NAMALWA (cell line): ENCODE data around the gene RALB.

Source experiments
- DNase-seq: peaks from one replicate; pipeline ENCODE4 v3.0.0-alpha.2; 2015; ENCODE audit warnings: low spot score

The RALB gene

DNA sequence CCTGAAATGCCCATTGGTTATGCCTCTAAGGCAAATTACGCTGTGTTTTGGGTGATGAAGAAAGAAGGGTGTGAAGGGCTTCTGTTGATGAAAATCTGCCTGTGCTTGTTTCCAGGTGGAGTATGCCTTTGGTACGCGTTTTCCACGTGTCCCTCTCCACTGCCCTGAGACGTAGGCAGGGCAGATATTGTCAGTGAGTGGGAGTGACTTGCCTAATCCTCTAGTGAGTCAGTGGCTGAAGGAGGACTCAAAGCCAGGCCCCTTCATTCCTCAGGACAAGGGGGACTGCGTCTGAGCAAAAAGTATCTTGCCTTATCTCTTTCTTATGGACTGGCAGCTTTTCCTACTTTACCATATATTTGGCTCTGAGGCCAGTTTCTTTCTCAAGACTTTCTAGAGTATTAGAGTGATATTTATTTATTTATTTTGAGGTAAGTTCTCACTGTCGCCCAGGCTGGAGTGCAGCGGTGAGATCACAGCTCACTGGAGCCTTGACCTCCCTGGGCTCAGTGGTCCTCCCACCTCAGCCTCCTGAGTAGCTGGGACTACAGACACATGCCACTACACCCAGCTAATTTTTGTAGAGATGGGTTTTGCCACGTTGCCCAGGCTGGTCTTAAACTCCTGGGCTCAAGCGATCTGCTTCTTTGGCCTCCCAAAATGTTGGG is 10.2 kb downstream of the RALB start:
- no peak for DNase-seq

DNA sequence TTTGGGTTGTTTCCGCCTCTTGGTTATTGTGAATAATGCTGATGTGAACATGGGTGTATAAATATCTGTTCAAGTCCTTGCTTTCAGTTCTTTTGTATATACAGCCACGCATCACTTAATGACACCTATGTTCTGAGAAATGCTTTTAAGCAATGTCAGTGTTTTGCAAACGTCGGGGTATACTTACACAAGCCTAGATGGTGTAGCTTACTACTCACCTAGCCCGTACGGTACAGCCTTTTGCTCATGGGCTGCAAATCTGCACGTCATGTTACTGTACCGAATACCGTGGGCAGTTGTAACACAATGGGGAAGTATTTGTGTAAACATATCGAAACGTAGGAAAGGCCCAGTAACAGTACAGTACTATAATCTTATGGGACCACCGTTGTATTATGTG is 12.4 kb downstream of the RALB start:
- DNase-seq = no peak

DNA sequence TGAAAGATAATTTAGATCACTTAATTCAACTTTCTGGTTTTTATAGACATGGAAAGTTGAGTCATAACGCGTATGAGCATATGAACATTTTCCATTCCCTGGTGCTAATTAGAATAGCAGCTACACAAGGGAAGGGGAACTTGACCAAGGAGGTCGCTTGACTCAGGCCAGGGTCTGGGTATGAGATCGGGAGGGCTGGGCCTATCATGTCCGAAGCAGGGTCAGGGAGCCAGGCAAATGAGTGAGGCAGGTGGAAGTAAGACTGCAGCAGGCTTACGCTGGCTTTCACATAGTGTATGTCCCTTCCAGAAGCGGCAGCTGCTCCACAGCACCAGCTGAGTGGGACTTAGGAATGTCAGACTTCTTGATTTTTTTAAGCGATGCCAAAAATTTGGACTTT is 14.7 kb downstream of the RALB start:
- no peak for DNase-seq

DNA sequence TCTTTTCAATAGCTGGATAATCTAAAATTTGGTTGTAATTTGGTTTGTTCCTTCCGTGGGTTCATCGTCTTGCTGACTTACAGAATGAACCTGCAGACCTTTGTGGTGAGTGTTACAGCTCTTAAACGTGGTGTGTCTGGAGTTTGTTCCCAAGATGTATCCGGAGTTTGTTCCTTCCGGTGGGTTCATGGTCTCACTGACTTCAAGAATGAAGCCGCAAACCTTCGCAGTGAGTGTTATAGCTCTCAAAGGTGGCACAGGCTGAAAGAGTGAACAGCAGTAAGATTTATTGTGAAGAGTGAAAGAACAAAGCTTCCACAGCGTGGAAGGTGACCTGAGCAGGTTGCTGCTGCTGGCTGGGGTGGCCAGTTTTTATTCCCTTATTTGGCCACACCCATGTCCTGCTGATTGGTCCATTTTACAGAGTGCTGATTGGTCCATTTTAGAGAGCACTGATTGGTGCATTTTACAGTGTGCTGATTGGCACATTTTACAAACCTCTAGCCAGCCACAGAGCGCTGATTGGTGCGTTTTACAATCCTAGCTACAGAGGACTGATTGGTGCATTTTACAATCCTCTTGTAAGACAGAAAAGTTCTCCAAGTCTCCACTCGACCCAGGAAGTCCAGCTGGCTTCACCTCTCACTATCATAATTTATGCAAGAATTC is 16.6 kb downstream of the RALB start:
- DNase-seq = peak; percentile 51

DNA sequence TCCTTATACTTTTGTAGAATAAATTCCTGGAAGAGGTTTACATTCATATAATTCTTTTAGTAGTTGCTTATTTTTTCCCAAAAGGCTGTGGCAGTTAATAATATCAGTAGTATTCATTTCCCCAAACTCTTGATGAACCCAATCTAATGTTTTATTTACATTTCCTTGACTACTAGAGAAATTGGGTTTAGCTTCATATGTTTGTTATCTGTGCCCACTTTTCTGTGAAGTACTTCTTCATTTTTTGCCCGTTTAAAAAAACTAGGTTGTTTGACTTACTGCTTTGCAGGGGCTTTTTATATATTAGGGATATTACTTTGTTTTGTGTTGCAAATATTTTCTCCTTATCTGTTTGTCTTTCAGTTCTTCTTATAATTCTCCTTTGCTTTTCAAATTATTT is 17.2 kb downstream of the RALB start:
- DNase-seq = no peak

GRCh38 chr2:120271711-120272379 is 19.2 kb downstream of the RALB start:
- DNase-seq = no peak

GRCh38 chr2:120272763-120273481 is 20.3 kb downstream of the RALB start:
- DNase-seq = no peak

DNA sequence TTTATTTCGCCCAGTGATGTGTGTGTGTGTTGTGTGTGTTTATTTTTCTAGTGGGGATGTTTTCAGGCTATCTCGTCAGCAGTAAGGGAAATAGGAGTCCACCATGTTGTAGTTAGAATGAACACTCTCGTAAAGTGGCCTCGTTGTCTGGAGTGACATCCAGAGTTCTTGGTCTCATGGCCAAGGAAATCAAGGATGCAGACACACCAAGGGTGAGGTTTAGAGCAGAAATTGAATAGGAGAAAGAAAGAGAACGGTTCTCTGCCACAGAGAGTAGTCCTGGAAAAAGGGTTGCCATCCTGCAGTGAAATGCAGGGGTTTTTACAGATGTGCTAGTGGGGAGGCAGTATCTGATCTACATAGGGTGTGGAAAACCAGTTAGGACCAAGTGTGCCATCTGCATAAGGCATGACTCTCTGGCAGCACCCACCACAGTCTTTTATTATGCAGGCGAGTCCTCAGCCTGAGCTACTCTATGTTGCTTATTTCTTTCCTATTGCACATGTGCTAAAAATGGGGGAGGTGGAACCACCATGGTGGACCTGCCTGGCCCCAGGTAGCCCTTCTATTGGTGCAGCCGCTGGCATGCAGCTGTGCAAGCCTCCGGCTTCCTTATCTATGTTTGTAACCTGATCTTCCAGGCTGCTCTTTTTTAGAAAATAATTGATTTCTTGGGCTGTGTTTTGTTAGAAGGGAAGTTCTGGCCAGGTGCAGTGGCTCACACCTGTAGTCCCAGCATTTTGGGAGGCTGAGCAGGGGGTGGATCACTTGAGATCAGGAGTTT is 23.2 kb downstream of the RALB start:
- no peak for DNase-seq

DNA sequence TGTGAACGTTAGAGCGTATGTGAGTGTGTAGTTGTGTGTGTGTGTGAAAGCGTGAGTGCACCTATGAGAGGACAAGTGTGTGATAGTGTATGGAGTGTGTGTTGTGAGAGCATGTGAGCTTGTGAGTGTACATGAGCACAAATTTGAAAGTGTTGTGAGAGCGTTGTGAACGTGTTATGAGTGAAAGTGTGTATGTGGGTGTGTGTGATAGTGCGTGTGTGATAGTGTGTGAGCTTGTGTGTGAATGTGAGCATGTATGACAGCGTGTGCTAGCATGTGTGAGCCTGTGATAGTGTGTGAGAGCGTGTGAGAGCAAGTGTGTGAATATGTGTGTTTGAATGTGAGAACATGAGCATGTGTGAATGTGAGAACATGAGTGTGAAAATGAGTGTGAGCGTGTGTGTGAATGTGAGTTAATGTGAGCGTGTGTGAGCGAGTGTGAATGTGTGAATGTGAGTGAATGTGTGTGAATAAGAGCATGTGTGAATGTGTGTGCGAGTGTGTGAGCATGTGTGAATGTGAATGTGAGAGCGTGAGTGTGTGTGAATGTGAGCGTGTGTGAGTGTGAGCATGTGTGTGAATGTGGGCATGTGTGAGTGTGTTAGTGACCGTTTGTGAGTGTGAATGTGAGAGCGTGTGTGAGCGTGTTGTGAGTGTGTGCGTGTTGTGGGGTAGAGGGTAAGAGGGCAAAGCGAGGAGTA is 25.0 kb downstream of the RALB start:
- no peak for DNase-seq

DNA sequence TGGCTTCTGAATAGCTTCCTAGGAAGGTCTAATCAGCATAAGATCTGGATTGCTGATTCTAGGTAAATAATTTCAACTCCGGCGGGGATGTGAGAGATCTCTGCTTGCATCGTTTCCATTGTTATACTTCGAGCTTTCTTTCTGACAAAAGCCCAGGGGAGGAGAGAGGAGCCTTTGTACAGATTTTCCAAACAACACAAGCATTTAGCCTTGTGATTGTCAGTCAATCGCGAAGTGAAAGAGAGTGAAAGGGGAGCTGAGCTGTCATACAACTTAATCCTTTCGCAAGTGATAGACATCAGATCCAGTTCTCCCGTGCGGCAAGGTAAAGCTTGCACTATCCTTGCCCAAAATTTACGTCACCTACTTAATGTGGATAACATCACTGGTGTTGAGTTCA is 26.2 kb downstream of the RALB start:
- DNase-seq = no peak

DNA sequence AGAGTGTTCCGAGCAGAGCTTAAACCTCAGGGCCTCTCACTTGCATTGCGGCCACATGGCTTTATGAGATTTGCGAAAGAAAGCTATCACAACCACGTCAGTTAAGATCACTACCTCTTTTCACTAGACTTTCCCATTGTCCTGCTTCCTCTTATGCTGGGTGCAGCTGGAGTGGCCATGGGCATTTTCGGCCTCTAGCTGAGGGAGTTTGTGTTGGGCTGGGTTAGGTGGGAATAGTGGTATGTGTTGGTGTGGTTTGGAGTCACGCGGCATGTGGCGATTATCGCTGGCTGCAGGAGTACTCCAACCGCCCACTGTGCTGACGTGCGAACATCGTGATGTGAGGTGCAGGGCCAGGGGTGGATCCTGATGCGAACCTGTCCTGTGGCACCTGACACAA is 27.1 kb downstream of the RALB start:
- no peak for DNase-seq

GRCh38 chr2:120283649-120284048 is 31.0 kb downstream of the RALB start:
- no peak for DNase-seq

GRCh38 chr2:120285056-120285455 is 32.4 kb downstream of the RALB start:
- no peak for DNase-seq

DNA sequence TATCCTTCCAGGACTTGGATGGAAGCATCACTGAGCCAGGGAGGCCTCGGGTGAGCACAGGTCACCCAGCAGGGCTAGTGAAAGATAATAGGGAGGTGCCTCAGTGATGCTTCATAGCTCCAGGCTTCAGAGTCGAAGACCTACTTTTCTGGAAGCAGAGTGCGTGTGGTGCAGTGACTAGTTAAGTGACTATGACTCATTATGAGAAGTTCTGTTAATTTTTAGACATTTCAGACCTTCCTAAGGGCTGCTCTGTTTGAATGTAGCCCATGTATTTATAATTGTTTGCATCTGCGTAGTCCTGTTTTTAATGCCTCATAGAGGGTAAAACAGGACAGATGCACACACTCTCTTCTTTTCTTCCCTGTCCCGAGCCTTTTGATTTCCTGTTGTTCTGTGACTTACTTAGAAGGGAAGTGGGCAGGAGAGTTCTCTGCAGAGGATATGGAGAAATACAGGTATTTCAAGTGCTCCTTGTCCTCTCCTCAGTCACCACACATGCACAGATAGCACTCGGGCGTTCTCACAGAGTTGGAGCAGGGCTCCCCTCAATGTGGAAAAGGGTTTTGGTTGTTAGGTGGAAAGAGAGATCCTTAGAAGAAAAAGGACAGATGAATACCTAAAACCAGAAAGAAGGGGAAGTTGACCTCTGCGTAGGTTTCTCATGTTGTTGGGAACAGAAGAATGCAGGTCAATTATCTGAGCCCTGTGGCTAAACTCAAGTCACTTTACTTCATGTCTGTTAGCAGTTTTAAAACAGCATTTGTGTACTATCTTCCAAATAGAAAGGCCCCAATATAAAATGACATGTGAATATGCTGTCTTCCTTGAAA is 34.7 kb downstream of the RALB start:
- no peak for DNase-seq

DNA sequence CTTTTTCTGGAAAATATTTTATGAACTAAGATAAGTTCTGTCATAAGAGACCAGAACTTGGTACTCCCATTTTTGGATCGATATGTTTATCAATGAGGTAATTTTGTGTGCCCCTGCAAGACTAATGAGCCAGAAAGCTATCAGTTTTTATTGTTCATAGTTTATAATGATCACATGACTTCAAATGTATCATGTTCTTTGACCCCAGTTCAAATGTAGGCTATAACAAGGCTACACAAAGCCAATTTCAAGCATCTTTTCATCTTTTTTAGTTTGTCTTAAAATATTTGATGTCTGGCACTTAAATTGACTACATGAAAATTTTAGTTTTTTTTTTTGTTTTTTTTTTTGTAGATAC is 35.3 kb downstream of the RALB start:
- DNase-seq = no peak

DNA sequence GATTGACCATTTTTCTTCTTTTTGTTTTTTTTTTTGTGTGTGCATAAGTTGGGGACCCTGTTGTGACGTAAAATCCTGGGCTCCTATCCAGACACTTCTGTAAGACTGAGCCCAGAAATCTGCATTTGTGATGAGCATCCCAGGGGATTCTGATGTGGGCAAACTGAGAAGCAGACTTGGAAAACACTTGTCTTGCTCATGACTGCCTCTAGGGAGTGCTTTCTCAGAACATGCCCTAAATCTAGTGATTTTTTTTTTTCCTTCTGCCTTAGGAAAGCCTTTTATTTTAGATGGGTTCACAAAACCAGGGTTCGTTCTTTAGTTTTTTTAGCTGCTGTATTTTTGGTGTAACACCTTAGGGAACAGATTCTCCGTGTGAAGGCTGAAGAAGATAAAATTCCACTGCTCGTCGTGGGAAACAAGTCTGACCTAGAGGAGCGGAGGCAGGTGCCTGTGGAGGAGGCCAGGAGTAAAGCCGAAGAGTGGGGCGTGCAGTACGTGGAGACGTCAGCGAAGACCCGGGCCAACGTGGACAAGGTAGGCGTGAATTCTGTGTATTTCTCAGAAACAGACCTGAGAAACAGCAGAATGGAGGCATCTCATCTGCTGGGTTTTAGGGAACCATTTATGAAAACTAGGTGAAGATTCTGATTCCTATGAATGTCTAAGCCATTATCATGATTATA is 36.7 kb downstream of the RALB start:
- no peak for DNase-seq

DNA sequence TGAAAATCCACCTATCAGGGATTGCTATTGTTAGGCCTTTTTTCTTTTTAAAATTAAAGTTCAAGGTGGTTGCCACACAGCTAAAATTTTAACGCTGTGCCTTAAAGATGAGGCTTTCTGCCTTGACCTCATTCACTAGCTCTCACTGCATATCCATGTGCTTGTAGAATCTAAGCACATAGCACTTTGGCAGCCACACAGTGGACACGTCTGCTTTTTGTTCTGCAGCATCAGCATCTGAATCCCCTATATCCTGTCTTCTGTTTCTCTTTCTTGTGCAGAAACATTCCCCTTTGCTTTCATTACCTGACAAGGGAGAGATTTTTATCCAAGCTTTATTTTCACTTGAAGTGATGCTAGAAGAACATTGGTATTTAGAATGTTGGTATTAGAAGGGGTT is 38.1 kb downstream of the RALB start:
- DNase-seq = no peak

DNA sequence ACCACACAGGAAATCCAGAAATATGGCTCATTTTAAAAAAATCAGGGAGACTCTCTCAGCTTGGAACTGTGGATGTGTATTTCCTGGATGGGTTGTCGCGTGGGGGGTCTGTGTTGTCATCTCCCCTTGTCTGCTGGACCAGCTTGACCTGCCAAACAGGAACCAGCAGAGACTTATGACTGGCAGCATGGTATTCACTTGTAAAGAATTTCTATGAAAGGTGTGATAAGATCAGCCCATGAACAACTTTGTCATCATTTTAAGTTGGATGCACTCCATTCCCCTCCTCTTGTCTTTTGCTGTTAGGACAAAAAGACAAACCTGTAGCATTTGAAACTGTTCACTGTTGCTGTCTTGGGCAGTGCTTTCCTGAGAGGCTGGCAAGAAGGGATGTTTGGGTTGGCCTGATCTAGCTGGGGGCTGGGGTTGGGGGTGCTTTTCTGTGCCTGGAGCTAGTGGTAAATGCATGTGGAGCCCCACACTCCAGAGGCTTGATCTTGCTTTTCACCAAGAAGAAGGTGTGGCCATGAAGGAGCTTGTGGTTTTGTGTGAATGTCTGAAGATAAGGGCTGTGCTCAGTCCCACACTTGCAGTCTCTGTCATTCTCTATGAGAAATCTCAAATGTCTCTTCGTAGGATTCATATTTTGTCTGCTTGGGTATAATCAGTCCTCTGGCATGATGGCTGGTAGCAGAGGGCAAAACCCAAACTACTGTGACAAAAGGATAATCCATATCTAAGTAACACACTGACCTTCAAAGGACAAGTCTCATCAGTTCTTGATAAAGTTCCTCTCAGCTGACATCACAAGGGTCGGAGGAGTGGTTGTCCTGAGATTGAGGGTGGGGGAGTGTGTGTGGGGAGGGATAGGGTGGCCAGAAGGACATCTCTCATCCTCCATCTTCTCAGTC is 39.0 kb downstream of the RALB start:
- no peak for DNase-seq
